Epithelial cell of prostate (primary cell): ENCODE results near the gene NVL.

Experiments
- DNase-seq: peaks from one replicate; pipeline ENCODE4 v3.0.0-alpha.2; 2011; ENCODE audit warnings: low read depth, low spot score
- H3K27ac ChIP-seq: fragments of 450-650 bp; 2 replicates; pipeline ENCODE4 v1.5.1; 2017; ENCODE audit warnings: mild to moderate bottlenecking

Gene NVL

GRCh38 chr1:224201853-224202252 lies 128.1 kb downstream of the NVL start:
- no peak for DNase-seq
- no peak overlapping the region for H3K27ac ChIP-seq

- DNase-seq: no peak
- H3K27ac ChIP-seq: no peak overlapping the region
Observed at GRCh38 chr1:224201383-224201782, 128.6 kb downstream of the NVL start.

GRCh38 chr1:224199679-224200078 lies 130.3 kb downstream of the NVL start:
- peak; percentile 51 for DNase-seq
- H3K27ac ChIP-seq: peak overlapping the region; percentile 35

- H3K27ac ChIP-seq: peak overlapping the region; percentile 35
- peak; percentile 33 for DNase-seq
Observed at GRCh38 chr1:224198572-224198971, 131.4 kb downstream of the NVL start.

- no peak overlapping the region for H3K27ac ChIP-seq
- no peak for DNase-seq
Observed at GRCh38 chr1:224196813-224197600, 133.0 kb downstream of the NVL start.

GRCh38 chr1:224193319-224193966 lies 136.5 kb downstream of the NVL start:
- DNase-seq: no peak
- H3K27ac ChIP-seq: no peak overlapping the region

- no peak overlapping the region for H3K27ac ChIP-seq
- DNase-seq: no peak
Observed at GRCh38 chr1:224192082-224192788, 137.7 kb downstream of the NVL start.

- no peak for DNase-seq
- no peak overlapping the region for H3K27ac ChIP-seq
Observed at GRCh38 chr1:224189561-224189960, 140.4 kb downstream of the NVL start.

GRCh38 chr1:224188286-224188685 lies 141.7 kb downstream of the NVL start:
- no peak overlapping the region for H3K27ac ChIP-seq
- no peak for DNase-seq

- no peak overlapping the region for H3K27ac ChIP-seq
Observed at GRCh38 chr1:224185208-224185607, 144.8 kb downstream of the NVL start.

GRCh38 chr1:224183591-224184312 lies 146.2 kb downstream of the NVL start:
- no peak for DNase-seq
- H3K27ac ChIP-seq: peak overlapping the region; percentile 74

More at GRCh38 chr1:224185208-224185607, 144.8 kb downstream of the NVL start:
- DNase-seq: no peak

GRCh38 chr1:224182866-224183590 lies 146.9 kb downstream of the NVL start, which contains the start of gene DEGS1:
TSS of gene DEGS1 (plus strand) at chr1:224183240. CDS start at chr1:224183337, 97 bp downstream.
- no peak for DNase-seq
- H3K27ac ChIP-seq: peak within 1 kb of the TSS; percentile 74

- no peak for DNase-seq
- H3K27ac ChIP-seq: peak overlapping the region; percentile 74
Observed at GRCh38 chr1:224182057-224182865, 147.7 kb downstream of the NVL start.

GRCh38 chr1:224181453-224181810 lies 148.5 kb downstream of the NVL start:
- no peak overlapping the region for H3K27ac ChIP-seq
- no peak for DNase-seq

- H3K27ac ChIP-seq: no peak overlapping the region
- DNase-seq: no peak
Observed at GRCh38 chr1:224180783-224181452, 149.1 kb downstream of the NVL start.

GRCh38 chr1:224178894-224179293 lies 151.1 kb downstream of the NVL start:
- no peak overlapping the region for H3K27ac ChIP-seq
- no peak for DNase-seq

- no peak overlapping the region for H3K27ac ChIP-seq
- DNase-seq: no peak
Observed at GRCh38 chr1:224177356-224177999, 152.5 kb downstream of the NVL start.
